Loucy (cell line): ENCODE results near the gene DCAF17.

Source experiments
- EZH2phosphoT487 ChIP-seq: fragments of 200-600 bp; IDR thresholded peaks from 2 replicates; pipeline ENCODE4 v1.6.1; 2018; ENCODE audit warnings: antibody characterized with exemption, mild to moderate bottlenecking, moderate library complexity, borderline replicate concordance
- TF ChIP-seq, protein P1 (sequence below): fragments of 200-600 bp; sonication (generic); conservative IDR thresholded peaks from 2 replicates; pipeline ENCODE4 v1.5.1; 2014; ENCODE audit warnings: mild to moderate bottlenecking, antibody characterized with exemption, low read length

GRCh38 chr2:171524018-171524401 lies 90.0 kb downstream of the DCAF17 start:
- TF ChIP-seq, protein P1, sequence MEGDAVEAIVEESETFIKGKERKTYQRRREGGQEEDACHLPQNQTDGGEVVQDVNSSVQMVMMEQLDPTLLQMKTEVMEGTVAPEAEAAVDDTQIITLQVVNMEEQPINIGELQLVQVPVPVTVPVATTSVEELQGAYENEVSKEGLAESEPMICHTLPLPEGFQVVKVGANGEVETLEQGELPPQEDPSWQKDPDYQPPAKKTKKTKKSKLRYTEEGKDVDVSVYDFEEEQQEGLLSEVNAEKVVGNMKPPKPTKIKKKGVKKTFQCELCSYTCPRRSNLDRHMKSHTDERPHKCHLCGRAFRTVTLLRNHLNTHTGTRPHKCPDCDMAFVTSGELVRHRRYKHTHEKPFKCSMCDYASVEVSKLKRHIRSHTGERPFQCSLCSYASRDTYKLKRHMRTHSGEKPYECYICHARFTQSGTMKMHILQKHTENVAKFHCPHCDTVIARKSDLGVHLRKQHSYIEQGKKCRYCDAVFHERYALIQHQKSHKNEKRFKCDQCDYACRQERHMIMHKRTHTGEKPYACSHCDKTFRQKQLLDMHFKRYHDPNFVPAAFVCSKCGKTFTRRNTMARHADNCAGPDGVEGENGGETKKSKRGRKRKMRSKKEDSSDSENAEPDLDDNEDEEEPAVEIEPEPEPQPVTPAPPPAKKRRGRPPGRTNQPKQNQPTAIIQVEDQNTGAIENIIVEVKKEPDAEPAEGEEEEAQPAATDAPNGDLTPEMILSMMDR, result no peak
- TF ChIP-seq EZH2phosphoT487, result no peak
